ENCODE results near the gene CUX1. TPM values are rescaled to one million over a fixed set of nuclear protein-coding genes. Genes with fewer than 3 reads are reported as not detected.
"Not testable (repeated sequence)": the region's sequence is repeated elsewhere in the genome, so short reads cannot be mapped to it uniquely, and the experiment has no call there.

The CUX1 gene
- total RNA-seq, 1 experiment from 2014 or later: 37.4 TPM

DNA sequence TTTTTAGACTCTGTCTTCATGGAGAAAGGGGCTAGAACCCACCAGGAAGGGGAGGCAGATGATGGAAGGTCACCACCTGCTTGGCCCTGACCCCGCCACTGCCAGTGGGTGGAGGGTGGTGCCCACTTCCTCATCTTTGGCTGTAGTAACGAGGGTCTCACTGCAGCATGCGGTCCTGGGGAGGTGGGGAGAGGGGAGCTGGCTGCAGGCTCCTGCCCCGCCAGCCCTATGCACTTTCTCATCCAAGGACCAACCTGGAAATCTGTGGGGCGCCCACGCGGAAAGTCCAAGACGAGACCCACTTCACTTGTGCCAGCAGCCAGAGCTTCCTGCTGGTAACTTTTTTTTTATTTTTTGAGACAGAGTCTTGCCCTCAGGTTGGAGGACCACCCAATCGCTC, 101.0 kb downstream of the CUX1 start:
- in situ Hi-C loops (cut with HindIII; ENCODE audit: low pct_unique_long_range_greater_than_20kb, low sequenced_read_pairs): no loop called here
- DNase-seq (ENCODE audit: low read depth): no peak

DNA sequence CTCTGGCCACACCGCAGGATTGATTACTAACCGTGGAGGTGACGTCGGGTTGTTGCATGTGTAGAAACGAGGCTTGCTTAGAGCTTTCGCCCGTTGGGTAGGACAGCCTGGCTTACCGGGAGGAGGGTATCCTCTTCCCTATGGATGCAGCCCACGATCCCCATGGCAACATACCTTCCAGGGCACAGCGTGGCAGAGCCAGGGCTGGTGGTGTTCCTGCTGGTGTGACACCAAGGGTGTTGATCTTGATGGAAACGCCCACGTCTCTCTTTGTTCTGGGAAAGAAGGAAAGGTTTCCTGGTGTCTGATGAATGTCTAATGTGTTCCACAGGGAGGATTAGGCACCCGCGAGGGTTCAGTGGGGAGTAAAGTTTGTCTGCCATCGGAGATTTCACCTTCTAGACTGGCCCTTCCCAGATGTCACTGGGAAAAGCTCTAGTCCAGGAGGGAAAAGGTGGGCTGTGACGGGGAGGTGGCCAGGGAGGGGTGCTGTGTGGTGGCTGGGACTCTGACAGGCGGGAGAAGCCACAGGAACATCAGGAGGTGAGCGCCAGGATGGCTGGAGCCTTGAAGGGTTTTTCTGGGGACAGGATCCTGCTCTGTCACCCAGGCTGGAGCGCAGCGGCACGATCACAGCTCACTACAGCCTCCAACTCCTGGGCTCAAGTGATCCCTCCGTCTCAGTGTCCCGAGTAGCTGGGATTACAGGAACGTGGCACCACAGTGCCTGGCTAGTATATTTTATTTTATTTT, 102.1 kb downstream of the CUX1 start:
- in situ Hi-C loops (cut with HindIII; ENCODE audit: low pct_unique_long_range_greater_than_20kb, low sequenced_read_pairs): no loop called here
- DNase-seq (ENCODE audit: low read depth): no peak

- no peak for DNase-seq (ENCODE audit: low read depth)
- in situ Hi-C loops (cut with HindIII; ENCODE audit: low pct_unique_long_range_greater_than_20kb, low sequenced_read_pairs): no loop called here
These were observed 103.6 kb downstream of the CUX1 start for GRCh38 chr7:101921061-101921460.

DNA sequence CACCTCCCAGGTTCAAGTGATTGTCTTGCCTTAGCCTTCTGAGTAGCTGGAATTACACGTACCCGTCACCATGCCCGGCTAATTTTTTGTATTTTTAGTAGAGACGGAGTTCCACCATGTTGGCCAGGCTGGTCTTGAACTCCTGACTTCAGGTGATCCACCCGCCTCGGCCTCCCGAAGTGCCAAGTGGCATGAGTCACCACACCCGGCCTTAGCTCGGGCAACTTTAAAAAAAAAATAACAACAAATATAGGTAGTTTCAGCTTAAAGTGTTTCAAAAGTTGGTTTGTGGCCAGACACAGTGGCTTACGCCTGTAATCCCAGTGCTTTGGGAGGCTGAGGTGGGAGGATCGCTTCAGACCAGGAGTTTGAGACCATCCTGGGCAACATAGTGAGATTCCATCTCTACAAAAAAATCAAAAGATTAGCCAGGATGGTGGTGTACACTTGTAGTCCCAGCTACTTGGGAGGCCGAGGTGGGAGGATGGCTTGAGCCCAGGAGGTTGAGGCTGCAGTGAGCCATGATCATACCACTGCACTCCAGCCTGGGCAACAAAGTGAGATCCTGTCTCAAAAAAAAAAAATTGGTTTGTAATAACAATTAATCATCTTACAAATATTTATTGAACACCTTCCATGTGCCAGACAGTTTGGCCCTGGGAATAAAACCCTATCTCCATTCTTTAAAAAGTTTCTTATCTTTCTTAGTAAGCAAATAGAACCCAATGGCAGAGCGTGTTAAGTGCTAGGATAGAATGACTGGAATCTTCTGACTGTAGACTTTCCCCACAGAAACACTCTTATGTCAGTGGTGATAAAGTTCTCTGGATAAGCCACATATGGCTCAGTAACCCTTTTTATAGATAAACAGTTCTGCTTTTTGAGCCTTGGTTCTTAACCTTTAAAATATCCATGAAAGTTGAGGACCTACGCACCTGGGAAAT, 104.4 kb downstream of the CUX1 start:
- in situ Hi-C loops (cut with HindIII; ENCODE audit: low pct_unique_long_range_greater_than_20kb, low sequenced_read_pairs); DNase-seq (ENCODE audit: low read depth): not testable (repeated sequence)

- no peak for DNase-seq (ENCODE audit: low read depth)
- in situ Hi-C loops (cut with HindIII; ENCODE audit: low pct_unique_long_range_greater_than_20kb, low sequenced_read_pairs): no loop called here
These were observed 105.5 kb downstream of the CUX1 start for GRCh38 chr7:101922631-101923601.

DNA sequence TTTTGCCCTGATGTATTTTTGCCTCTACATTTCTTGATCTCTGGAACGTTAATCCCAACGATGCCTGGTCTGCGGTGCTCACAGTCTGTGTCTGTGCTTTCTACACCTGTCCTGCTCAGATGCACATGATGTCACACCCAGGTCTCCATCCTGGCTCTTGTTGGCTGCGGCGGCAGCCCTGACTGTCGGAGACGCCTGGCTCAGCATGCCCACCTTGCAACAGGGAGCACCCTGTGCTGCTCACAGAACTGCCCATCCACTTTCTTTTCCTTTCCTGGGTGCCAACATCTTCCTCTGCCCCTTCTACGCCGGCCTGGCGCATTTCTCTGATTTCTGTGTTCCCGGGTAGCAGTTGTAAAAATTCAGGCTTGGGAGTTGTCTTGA, 106.2 kb downstream of the CUX1 start:
- no peak for DNase-seq (ENCODE audit: low read depth)
- in situ Hi-C loops (cut with HindIII; ENCODE audit: low pct_unique_long_range_greater_than_20kb, low sequenced_read_pairs): no loop called here

GRCh38 chr7:101924171-101924570, 106.7 kb downstream of the CUX1 start:
- in situ Hi-C loops (cut with HindIII; ENCODE audit: low pct_unique_long_range_greater_than_20kb, low sequenced_read_pairs): no loop called here

GRCh38 chr7:101926265-101926664, 108.8 kb downstream of the CUX1 start:
- in situ Hi-C loops (cut with HindIII; ENCODE audit: low pct_unique_long_range_greater_than_20kb, low sequenced_read_pairs): no loop called here
- DNase-seq (ENCODE audit: low read depth): no peak

More at GRCh38 chr7:101924171-101924570, 106.7 kb downstream of the CUX1 start:
- DNase-seq (ENCODE audit: low read depth): no peak

DNA sequence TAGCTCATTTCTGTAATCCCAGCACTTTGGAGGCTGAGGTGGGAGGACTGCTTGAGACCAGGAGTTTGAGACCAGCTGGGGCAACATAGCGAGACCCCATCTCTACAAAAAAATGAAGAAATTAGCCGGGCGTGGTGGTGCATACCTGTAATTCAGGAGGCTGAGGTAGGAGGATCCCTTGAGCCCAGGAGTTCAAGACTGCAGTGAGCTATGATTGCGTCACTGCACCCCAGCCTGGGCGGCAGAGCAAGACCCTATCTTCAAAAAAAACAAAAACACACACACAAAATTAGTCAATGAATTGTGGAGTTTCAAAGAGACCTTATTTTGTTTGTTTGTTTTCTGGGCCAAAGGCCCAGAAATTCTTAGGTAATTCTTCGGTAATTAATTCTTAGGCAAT, 110.0 kb downstream of the CUX1 start:
- in situ Hi-C loops (cut with HindIII; ENCODE audit: low pct_unique_long_range_greater_than_20kb, low sequenced_read_pairs): no loop called here
- no peak for DNase-seq (ENCODE audit: low read depth)

GRCh38 chr7:101927802-101928201, 110.4 kb downstream of the CUX1 start:
- in situ Hi-C loops (cut with HindIII; ENCODE audit: low pct_unique_long_range_greater_than_20kb, low sequenced_read_pairs): no loop called here
- DNase-seq (ENCODE audit: low read depth): no peak

DNA sequence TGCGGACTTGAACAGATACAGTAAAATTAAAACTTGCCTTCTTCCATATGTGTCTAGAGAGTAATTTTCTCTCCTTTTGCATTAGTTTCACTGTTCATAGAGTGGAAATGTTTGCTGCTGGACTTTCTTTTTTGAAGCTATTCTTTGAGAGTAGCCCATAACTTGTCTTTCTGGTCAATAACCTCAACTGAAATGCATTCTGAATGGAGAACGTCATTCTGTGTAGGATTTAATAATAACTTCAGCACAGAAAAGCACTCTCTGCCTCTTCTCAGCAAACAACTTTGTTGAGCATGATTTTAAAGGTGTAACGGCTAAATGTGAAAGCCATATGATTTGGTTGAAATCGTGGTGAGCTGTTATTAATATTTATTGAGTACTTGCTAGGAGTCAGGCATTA, 111.8 kb downstream of the CUX1 start:
- no peak for DNase-seq (ENCODE audit: low read depth)
- in situ Hi-C loops (cut with HindIII; ENCODE audit: low pct_unique_long_range_greater_than_20kb, low sequenced_read_pairs): no loop called here

GRCh38 chr7:101929911-101930310, 112.5 kb downstream of the CUX1 start:
- DNase-seq (ENCODE audit: low read depth); in situ Hi-C loops (cut with HindIII; ENCODE audit: low pct_unique_long_range_greater_than_20kb, low sequenced_read_pairs): not testable (repeated sequence)

GRCh38 chr7:101932083-101932482, 114.7 kb downstream of the CUX1 start:
- in situ Hi-C loops (cut with HindIII; ENCODE audit: low pct_unique_long_range_greater_than_20kb, low sequenced_read_pairs): no loop called here
- DNase-seq (ENCODE audit: low read depth): no peak

- in situ Hi-C loops (cut with HindIII; ENCODE audit: low pct_unique_long_range_greater_than_20kb, low sequenced_read_pairs): no loop called here
- no peak for DNase-seq (ENCODE audit: low read depth)
These were observed 115.6 kb downstream of the CUX1 start for GRCh38 chr7:101933028-101933427.

- in situ Hi-C loops (cut with HindIII; ENCODE audit: low pct_unique_long_range_greater_than_20kb, low sequenced_read_pairs): no loop called here
- no peak for DNase-seq (ENCODE audit: low read depth)
These were observed 116.3 kb downstream of the CUX1 start for GRCh38 chr7:101933688-101934121.

DNA sequence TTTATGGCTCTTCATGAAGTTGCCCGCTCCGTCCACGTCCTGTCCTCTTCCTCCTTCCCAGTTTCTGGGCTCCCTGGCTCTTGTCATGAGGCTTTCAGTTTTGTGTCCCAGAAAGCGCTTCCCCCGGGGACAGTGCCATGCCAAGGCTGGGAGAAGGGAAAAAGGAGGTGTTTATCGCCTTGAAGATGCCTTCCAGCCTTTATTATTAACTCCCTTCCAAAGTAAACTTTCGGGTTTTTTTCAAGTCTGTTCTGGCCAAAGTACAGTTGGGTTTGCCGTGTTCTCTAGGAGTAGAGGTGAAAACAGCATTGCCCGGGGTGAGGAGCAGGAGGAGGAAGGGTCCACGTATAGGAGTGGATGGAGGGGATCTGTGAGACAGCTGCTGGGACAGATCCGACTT, 117.2 kb downstream of the CUX1 start:
- no peak for DNase-seq (ENCODE audit: low read depth)
- in situ Hi-C loops (cut with HindIII; ENCODE audit: low pct_unique_long_range_greater_than_20kb, low sequenced_read_pairs): no loop called here

GRCh38 chr7:101935521-101936141, 118.2 kb downstream of the CUX1 start:
- DNase-seq (ENCODE audit: low read depth): no peak
- in situ Hi-C loops (cut with HindIII; ENCODE audit: low pct_unique_long_range_greater_than_20kb, low sequenced_read_pairs): no loop called here

GRCh38 chr7:101936223-101936610, 118.8 kb downstream of the CUX1 start:
- in situ Hi-C loops (cut with HindIII; ENCODE audit: low pct_unique_long_range_greater_than_20kb, low sequenced_read_pairs): no loop called here
- no peak for DNase-seq (ENCODE audit: low read depth)
